Natural killer cell (primary cell): ENCODE measurements around the gene TMEM100. TPM values are rescaled to one million over a fixed set of nuclear protein-coding genes. Genes with fewer than 3 reads are reported as not detected.

Source experiments
- ATAC-seq, 3 donors: fragments of 150-1000 bp in 2 of 3; fragments of 200-7000 bp in 1 of 3; cut with Tn5 transposase; 1 replicate in 1 of 3; 2 replicates in 2 of 3; pipeline ENCODE4 v1.10.0; 2021; ENCODE audit warnings: mild to moderate bottlenecking in 2 of 3, moderate library complexity in 2 of 3
- DNase-seq, 2 donors: peaks; one replicate each; pipeline versions ENCODE4 v3.0.0 to v3.0.0-alpha.2; 2013 to 2021; ENCODE audit warnings: mixed read lengths in 1 of 2
- H3K27ac ChIP-seq: one replicate; pipeline ENCODE4 v1.5.1; 2013; ENCODE audit warnings: mild to moderate bottlenecking, low read length
- H3K27me3 ChIP-seq: one replicate; pipeline ENCODE4 v1.6.1; 2013; ENCODE audit warnings: low read length; ENCODE audit not compliant: control insufficient read depth, insufficient read depth
- H3K36me3 ChIP-seq: one replicate; pipeline ENCODE4 v1.6.1; 2013; ENCODE audit warnings: low read length; ENCODE audit not compliant: control insufficient read depth, insufficient read depth
- H3K4me1 ChIP-seq: one replicate; pipeline ENCODE4 v1.6.1; 2013; ENCODE audit warnings: low read length; ENCODE audit not compliant: control insufficient read depth, insufficient read depth
- H3K4me3 ChIP-seq: one replicate; pipeline ENCODE4 v1.5.1; 2013; ENCODE audit warnings: low read length
- H3K9me3 ChIP-seq: one replicate; pipeline ENCODE4 v1.6.1; 2013; ENCODE audit warnings: low read length; ENCODE audit not compliant: control insufficient read depth, insufficient read depth
- H3K27ac Mint-ChIP-seq, 2 donors: one replicate each; pipeline ENCODE4 v1.8.0; 2022; ENCODE audit warnings: mild to moderate bottlenecking in 2 of 2, mixed read lengths in 2 of 2, moderate library complexity in 1 of 2
- H3K27me3 Mint-ChIP-seq, 2 donors: one replicate each; pipeline ENCODE4 v1.8.0; 2022; ENCODE audit warnings: low read depth in 2 of 2, mixed read lengths in 2 of 2
- H3K36me3 Mint-ChIP-seq: one replicate; pipeline ENCODE4 v1.8.0; 2022; ENCODE audit warnings: mixed read lengths
- H3K4me1 Mint-ChIP-seq, 2 donors: one replicate each; pipeline ENCODE4 v1.8.0; 2022; ENCODE audit warnings: mixed read lengths in 2 of 2
- H3K4me3 Mint-ChIP-seq: one replicate; pipeline ENCODE4 v1.8.0; 2022; ENCODE audit warnings: mild to moderate bottlenecking, moderate library complexity, mixed read lengths
- H3K9me3 Mint-ChIP-seq, 2 donors: one replicate each; pipeline ENCODE4 v1.8.0; 2022; ENCODE audit warnings: mixed read lengths in 2 of 2
- WGBS: methylation state at CpG from one replicate; pipeline ENCODE4 v1.1.7; 2013; ENCODE audit warnings: missing lambda C conversion rate; ENCODE audit not compliant: insufficient coverage; 5-methylcytosine and 5-hydroxymethylcytosine counted together
- intact Hi-C: fragments of 100-400 bp; cut with micrococcal nuclease; formaldehyde crosslinking; loops from one replicate; pipeline ENCODE4 v1.14.2; 2022
- total RNA-seq, 4 donors: library from RNA; stranded (reverse); fragments of 120-200 nt in 1 of 4; gene quantifications; one replicate each; pipeline versions ENCODE4 v1.2.3 to v1.2.4, GENCODE V29; 2013 to 2022
- TF ChIP-seq, protein P1 (sequence below): fragments of 200-600 bp; IDR thresholded peaks from one replicate; pipeline ENCODE4 v1.8.0; 2022; ENCODE audit warnings: antibody characterized with exemption

TMEM100 gene
- total RNA-seq, 3 donors from 2014 or later (not counting 1 experiment from before 2014, with no cell fraction given), result not detected

GRCh38 chr17:55694286-55694910 lies 28.3 kb downstream of the TMEM100 start:
- no peaks in the 10 kb centered on the region for H3K36me3 ChIP-seq
- intact Hi-C loops, result no loop called here
- H3K27me3 Mint-ChIP-seq, result peaks cover 0 to 4% of the 10 kb centered on the region in 2 donors
- WGBS, result 91% methylated on average over 4 of the region's 5 CpGs
- H3K9me3 Mint-ChIP-seq, result no peaks in the 10 kb centered on the region
- ATAC-seq, result no peak
- TF ChIP-seq, protein P1, sequence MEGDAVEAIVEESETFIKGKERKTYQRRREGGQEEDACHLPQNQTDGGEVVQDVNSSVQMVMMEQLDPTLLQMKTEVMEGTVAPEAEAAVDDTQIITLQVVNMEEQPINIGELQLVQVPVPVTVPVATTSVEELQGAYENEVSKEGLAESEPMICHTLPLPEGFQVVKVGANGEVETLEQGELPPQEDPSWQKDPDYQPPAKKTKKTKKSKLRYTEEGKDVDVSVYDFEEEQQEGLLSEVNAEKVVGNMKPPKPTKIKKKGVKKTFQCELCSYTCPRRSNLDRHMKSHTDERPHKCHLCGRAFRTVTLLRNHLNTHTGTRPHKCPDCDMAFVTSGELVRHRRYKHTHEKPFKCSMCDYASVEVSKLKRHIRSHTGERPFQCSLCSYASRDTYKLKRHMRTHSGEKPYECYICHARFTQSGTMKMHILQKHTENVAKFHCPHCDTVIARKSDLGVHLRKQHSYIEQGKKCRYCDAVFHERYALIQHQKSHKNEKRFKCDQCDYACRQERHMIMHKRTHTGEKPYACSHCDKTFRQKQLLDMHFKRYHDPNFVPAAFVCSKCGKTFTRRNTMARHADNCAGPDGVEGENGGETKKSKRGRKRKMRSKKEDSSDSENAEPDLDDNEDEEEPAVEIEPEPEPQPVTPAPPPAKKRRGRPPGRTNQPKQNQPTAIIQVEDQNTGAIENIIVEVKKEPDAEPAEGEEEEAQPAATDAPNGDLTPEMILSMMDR, result no peak
- no peaks in the 10 kb centered on the region for H3K27me3 ChIP-seq
- H3K4me3 ChIP-seq, result no peak overlapping the region
- H3K9me3 ChIP-seq, result no peaks in the 10 kb centered on the region
- no peak for DNase-seq
- no peak overlapping the region for H3K27ac Mint-ChIP-seq
- no peaks in the 10 kb centered on the region for H3K36me3 Mint-ChIP-seq
- H3K4me1 Mint-ChIP-seq, result no peaks in the 10 kb centered on the region
- no peak overlapping the region for H3K4me3 Mint-ChIP-seq
- no peak overlapping the region for H3K27ac ChIP-seq
- H3K4me1 ChIP-seq, result no peaks in the 10 kb centered on the region

DNA sequence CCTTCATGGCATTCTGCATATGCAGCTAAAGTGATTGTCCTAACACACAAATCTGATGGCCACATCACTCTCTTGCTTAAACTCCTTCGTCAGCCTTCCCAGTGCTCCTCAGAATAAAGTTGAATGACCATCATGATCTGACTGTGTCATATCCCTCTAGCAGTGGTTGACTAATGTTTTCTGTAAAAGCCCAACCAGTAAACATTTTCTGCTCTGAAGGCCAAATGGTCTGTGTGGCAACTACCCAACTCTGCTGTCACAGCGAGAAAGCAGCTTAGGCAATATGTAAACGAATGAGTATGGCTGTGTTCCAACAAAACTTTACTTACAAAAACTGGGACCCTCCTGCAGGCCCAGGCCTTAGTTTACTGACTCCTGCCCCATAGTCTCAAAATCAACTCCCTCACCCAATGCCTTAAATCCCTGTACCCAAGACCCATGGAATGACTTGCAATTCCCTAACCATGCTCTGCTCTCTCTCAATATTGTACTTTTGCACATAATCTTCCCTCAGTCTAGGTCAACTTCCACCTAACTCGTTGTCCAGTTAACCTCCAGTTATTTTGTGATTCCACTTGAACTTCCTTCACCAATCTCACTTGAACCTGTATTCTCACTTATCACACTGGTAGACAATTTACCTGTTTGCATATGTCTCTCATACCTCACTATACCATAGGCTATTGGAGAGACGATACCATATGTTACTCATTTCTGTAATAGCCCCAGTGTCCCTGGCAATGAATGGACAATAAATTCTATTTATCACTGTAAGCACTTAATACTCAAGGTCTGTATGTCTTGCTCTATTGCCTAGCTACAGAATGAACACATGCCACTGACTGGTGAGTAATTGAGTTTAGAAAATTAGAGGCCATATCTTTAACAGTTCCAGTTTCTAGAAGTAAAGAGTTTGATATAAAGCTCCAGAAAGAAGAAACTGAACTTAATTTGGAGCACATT lies 29.1 kb downstream of the TMEM100 start:
- intact Hi-C loops, result no loop called here
- H3K36me3 Mint-ChIP-seq, result no peaks in the 10 kb centered on the region
- ATAC-seq, result no peak
- Histone ChIP-seq H3K9me3 (no peaks in the 10 kb centered on the region), H3K36me3 (no peaks in the 10 kb centered on the region), H3K27me3 (no peaks in the 10 kb centered on the region), H3K4me1 (no peaks in the 10 kb centered on the region), H3K27ac (no peak overlapping the region), H3K4me3 (no peak overlapping the region)
- TF ChIP-seq, protein P1, result no peak
- no peak overlapping the region for H3K4me3 Mint-ChIP-seq
- H3K4me1 Mint-ChIP-seq, result no peaks in the 10 kb centered on the region
- WGBS, result 91% methylated on average over 5 of the region's 5 CpGs
- no peaks in the 10 kb centered on the region for H3K9me3 Mint-ChIP-seq
- H3K27me3 Mint-ChIP-seq, result peaks cover 0 to 5% of the 10 kb centered on the region in 2 donors
- no peak for DNase-seq
- no peak overlapping the region for H3K27ac Mint-ChIP-seq

DNA sequence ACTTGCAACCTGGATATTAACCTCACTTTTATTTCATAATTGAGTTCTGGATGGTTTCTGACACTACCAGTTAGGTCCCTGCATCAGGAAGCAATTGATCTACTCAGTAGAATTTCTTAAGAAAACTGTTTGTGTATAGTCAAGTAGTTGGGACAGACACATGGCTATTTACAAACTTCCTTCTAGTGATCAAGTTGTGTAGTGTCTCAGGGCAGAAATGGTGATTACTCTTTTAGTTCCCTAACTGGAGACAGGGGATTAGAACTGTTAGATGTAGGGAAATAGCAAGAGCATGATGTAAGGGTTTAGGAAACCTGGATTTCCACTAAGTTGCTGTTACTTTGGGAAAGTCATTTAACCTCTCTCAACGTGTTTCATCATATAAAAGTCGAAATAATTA lies 30.4 kb downstream of the TMEM100 start:
- WGBS, result 83% methylated on average over 2 of the region's 2 CpGs
- intact Hi-C loops, result no loop called here
- Mint-ChIP-seq H3K9me3 (no peaks in the 10 kb centered on the region), H3K4me3 (no peak overlapping the region), H3K4me1 (no peaks in the 10 kb centered on the region), H3K36me3 (no peaks in the 10 kb centered on the region), H3K27ac (no peak overlapping the region), H3K27me3 (peaks cover 0 to 5% of the 10 kb centered on the region in 2 donors)
- no peak overlapping the region for H3K4me3 ChIP-seq
- H3K36me3 ChIP-seq, result no peaks in the 10 kb centered on the region
- H3K27ac ChIP-seq, result no peak overlapping the region
- no peaks in the 10 kb centered on the region for H3K4me1 ChIP-seq
- ATAC-seq, result no peak
- TF ChIP-seq, protein P1, result no peak
- DNase-seq, result no peak
- no peaks in the 10 kb centered on the region for H3K9me3 ChIP-seq
- no peaks in the 10 kb centered on the region for H3K27me3 ChIP-seq
